Epithelial cell of prostate (primary cell): ENCODE results near the gene PPFIBP1.
A peak's percentile ranks its signal among the peaks of the same experiment; 100 is the strongest.
"Not testable (repeated sequence)": the region's sequence is repeated elsewhere in the genome, so short reads cannot be mapped to it uniquely, and the experiment has no call there.

ENCODE experiments used
- DNase-seq: peaks from one replicate; pipeline ENCODE4 v3.0.0-alpha.2; 2011; ENCODE audit warnings: low read depth, low spot score
- H3K27ac ChIP-seq: fragments of 450-650 bp; 2 replicates; pipeline ENCODE4 v1.5.1; 2017; ENCODE audit warnings: mild to moderate bottlenecking

Gene PPFIBP1

GRCh38 chr12:27537855-27538675 lies 14.1 kb downstream of the PPFIBP1 start:
- no peak overlapping the region for H3K27ac ChIP-seq
- no peak for DNase-seq

GRCh38 chr12:27539191-27539631 lies 15.2 kb downstream of the PPFIBP1 start:
- DNase-seq: no peak
- peak overlapping the region; percentile 72 for H3K27ac ChIP-seq

GRCh38 chr12:27541031-27541719 lies 17.2 kb downstream of the PPFIBP1 start:
- H3K27ac ChIP-seq: peak overlapping the region; percentile 72
- DNase-seq: peak; percentile 84

- peak; percentile 79 for DNase-seq
- H3K27ac ChIP-seq: peak overlapping the region; percentile 72
Observed at GRCh38 chr12:27542628-27543027, 18.6 kb downstream of the PPFIBP1 start.

GRCh38 chr12:27544858-27545257 lies 20.9 kb downstream of the PPFIBP1 start:
- not testable (repeated sequence) for H3K27ac ChIP-seq, DNase-seq

- DNase-seq: no peak
- H3K27ac ChIP-seq: peak overlapping the region; percentile 2
Observed at GRCh38 chr12:27545665-27546064, 21.7 kb downstream of the PPFIBP1 start.

- H3K27ac ChIP-seq: peak overlapping the region; percentile 93
- no peak for DNase-seq
Observed at GRCh38 chr12:27547592-27547991, 23.6 kb downstream of the PPFIBP1 start.

GRCh38 chr12:27548301-27549199 lies 24.5 kb downstream of the PPFIBP1 start:
- peak overlapping the region; percentile 93 for H3K27ac ChIP-seq
- no peak for DNase-seq

GRCh38 chr12:27549236-27549800 lies 25.3 kb downstream of the PPFIBP1 start:
- H3K27ac ChIP-seq: peak overlapping the region; percentile 93

GRCh38 chr12:27549801-27550652 lies 26.0 kb downstream of the PPFIBP1 start:
- DNase-seq: peak; percentile 83
- peak overlapping the region; percentile 93 for H3K27ac ChIP-seq

More at GRCh38 chr12:27549236-27549800, 25.3 kb downstream of the PPFIBP1 start:
- peak; percentile 78 for DNase-seq

GRCh38 chr12:27550653-27550975 lies 26.6 kb downstream of the PPFIBP1 start:
- peak overlapping the region; percentile 93 for H3K27ac ChIP-seq

GRCh38 chr12:27551172-27551840 lies 27.3 kb downstream of the PPFIBP1 start:
- H3K27ac ChIP-seq: peak overlapping the region; percentile 93
- DNase-seq: no peak

More at GRCh38 chr12:27550653-27550975, 26.6 kb downstream of the PPFIBP1 start:
- DNase-seq: no peak

GRCh38 chr12:27552235-27552634 lies 28.2 kb downstream of the PPFIBP1 start:
- H3K27ac ChIP-seq: no peak overlapping the region
- DNase-seq: no peak

GRCh38 chr12:27552886-27553560 lies 29.0 kb downstream of the PPFIBP1 start:
- H3K27ac ChIP-seq: peak overlapping the region; percentile 74
- DNase-seq: no peak

- peak overlapping the region; percentile 74 for H3K27ac ChIP-seq
- no peak for DNase-seq
Observed at GRCh38 chr12:27553941-27554340, 29.9 kb downstream of the PPFIBP1 start.

GRCh38 chr12:27554421-27555186 lies 30.6 kb downstream of the PPFIBP1 start:
- DNase-seq: no peak
- H3K27ac ChIP-seq: peak overlapping the region; percentile 74

GRCh38 chr12:27555361-27555760 lies 31.4 kb downstream of the PPFIBP1 start:
- H3K27ac ChIP-seq: peak overlapping the region; percentile 74
- no peak for DNase-seq
